ACC112 (cell line): ENCODE results near the gene AGAP1.
A peak's percentile ranks its signal among the peaks of the same experiment; 100 is the strongest.

Experiments used
- H2AFZ ChIP-seq: fragments of 200-600 bp; sonication (generic); one replicate; pipeline ENCODE4 v1.6.0; 2017; ENCODE audit warnings: antibody characterized with exemption, low read length; ENCODE audit not compliant: unreplicated experiment
- H3K27ac ChIP-seq: fragments of 200-600 bp; sonication (generic); 2 replicates; pipeline ENCODE4 v1.5.1; 2014; ENCODE audit warnings: low read depth, mild to moderate bottlenecking, antibody characterized with exemption, low read length, moderate library complexity
- H3K27me3 ChIP-seq: fragments of 200-600 bp; sonication (generic); 2 replicates; pipeline ENCODE4 v1.6.1; 2014; ENCODE audit warnings: mild to moderate bottlenecking, antibody characterized with exemption, low read length, moderate library complexity, mixed read lengths; ENCODE audit not compliant: insufficient read depth
- H3K36me3 ChIP-seq: fragments of 200-600 bp; sonication (generic); 2 replicates; pipeline ENCODE4 v1.6.1; 2016; ENCODE audit warnings: mild to moderate bottlenecking, antibody characterized with exemption, low read length, moderate library complexity, mixed read lengths; ENCODE audit not compliant: insufficient read depth
- H3K4me1 ChIP-seq: fragments of 200-600 bp; sonication (generic); one replicate; pipeline ENCODE4 v1.6.1; 2016; ENCODE audit warnings: low read length, mixed read lengths; ENCODE audit not compliant: insufficient read depth, unreplicated experiment, control insufficient read depth
- H3K4me3 ChIP-seq: fragments of 200-600 bp; sonication (generic); 2 replicates; pipeline ENCODE4 v1.5.1; 2014; ENCODE audit warnings: mild to moderate bottlenecking, low read depth, low read length
- H3K79me2 ChIP-seq: fragments of 200-600 bp; sonication (generic); one replicate; pipeline ENCODE4 v1.6.0; 2016; ENCODE audit warnings: low read length; ENCODE audit not compliant: control insufficient read depth, unreplicated experiment, insufficient read depth

Gene AGAP1

DNA sequence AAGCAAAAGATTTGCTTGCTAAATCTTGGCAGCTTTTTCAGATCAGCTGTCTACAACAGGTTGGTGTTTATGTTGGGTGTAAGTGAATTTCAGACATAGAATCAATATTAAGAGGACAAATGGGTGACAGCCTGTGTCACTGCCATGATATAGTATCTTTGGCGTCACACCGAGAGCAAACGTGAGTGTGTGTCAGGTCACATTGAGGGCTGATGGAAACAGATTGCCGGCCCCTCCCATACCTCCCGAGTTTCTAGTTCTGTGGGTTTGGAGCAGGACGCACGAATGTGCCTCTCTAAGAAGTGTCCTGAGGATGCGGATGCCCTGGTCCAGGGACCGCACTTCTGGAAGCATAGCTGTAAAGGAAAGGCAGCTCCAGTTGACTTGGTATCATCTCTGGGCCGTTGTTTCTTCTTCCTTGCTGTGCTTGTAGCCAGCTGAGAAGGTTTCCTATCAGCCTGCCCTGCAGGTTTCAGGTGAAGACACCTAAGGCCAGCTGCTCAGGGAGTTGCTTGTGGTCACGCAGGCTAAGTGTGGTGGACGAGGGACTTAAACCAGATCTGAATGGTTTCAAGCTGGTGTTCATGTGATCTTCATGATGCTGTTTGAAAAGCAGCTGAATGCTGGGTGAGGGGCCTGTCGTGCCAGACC is 6.4 kb downstream of the AGAP1 start:
- Histone ChIP-seq H3K27ac (no peak overlapping the region), H3K79me2 (peaks cover 98% of the 10 kb centered on the region), H3K4me3 (no peak overlapping the region), H3K27me3 (no peaks in the 10 kb centered on the region), H3K36me3 (no peaks in the 10 kb centered on the region), H2AFZ (no peak overlapping the region), H3K4me1 (peaks cover 34% of the 10 kb centered on the region)

DNA sequence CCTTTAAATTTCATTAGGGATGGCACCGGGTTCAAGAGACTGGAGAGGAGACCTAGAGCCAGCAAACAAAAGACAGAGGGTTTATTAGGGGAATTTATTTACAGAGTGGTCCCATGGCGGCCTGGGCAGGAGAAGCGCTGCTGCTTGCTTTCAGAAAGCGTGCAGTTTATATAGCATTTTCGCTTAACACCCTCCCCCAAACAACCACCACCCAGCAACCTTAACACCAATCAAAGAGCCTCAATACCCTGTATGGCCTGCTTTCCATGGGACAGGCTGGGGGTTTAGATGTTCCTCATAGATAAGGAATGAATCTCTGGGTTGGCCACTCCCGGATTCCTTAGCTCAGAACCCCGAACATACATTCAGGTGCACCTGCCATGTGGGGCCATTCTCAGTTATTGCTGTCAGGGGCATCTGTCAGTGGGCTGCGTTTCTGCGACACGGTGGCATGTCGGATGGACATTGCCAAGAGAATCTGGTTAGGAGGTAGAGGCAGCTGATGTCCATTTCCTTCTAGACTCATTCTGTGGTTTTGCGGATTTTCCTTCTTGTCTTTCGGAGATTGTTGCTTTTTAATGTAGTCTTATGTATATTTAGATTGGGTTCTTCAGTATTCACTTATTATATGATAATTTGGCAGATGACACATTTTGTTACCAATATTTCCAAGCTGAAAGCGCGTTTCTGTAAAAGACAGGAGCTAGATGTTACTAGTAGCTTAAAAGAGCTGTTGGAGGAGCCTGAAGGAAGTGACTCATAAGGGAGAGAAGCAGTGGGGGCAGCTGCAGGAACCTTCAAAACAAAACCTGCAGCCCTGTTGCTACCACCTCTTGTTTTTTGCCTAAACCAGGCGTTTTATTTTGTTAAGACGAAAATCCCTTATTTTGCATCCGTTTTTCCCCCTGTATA is 7.2 kb downstream of the AGAP1 start:
- Histone ChIP-seq H3K27ac (no peak overlapping the region), H3K4me1 (peaks cover 28% of the 10 kb centered on the region), H3K36me3 (no peaks in the 10 kb centered on the region), H2AFZ (no peak overlapping the region), H3K79me2 (peaks cover 95% of the 10 kb centered on the region), H3K27me3 (no peaks in the 10 kb centered on the region), H3K4me3 (0 out of 2 replicates have a peak overlapping the region, but pooled peaks have one; percentile 6)

DNA sequence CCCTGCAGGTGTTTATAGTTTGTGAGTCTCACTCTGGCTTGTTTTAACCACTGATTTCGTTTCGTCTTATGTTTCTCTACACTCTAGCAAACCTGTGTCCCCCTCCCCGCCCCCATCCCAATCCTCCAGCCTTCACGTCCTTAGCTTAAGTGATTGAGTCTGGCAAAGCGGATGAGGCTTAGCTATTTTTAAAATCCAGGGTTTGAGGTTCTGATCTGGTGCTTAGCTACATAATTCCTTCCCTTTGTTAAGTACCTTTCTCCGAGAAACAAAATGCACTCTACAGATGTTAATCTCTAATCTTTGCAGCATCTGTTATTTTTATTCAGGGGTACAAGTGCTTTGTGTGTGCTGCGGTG is 7.8 kb downstream of the AGAP1 start:
- Histone ChIP-seq H3K27ac (no peak overlapping the region), H3K79me2 (peaks cover 94% of the 10 kb centered on the region), H2AFZ (no peak overlapping the region), H3K36me3 (no peaks in the 10 kb centered on the region), H3K27me3 (no peaks in the 10 kb centered on the region), H3K4me3 (no peak overlapping the region), H3K4me1 (peaks cover 26% of the 10 kb centered on the region)

DNA sequence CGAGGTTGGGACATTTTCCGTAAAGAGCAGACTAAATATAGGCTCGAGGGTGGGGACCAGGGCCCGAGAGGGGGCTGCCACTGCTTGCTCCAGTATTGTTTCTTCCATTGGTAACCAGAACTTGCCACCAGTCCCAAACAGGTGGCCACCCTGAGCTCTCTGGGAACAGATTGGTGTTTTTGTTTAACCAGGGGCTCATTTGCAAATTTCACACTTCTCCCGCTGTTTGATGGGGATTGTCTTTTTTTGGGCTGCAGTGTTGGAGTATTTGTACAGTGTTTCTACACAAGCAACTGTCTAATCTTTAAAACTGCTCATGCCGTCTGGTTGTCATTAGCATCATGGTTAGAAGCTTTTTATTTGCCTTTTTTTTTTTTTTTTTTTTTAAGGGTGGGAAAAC is 8.5 kb downstream of the AGAP1 start:
- H3K79me2 ChIP-seq, result peaks cover 94% of the 10 kb centered on the region
- no peak overlapping the region for H3K27ac ChIP-seq
- no peaks in the 10 kb centered on the region for H3K27me3 ChIP-seq

DNA sequence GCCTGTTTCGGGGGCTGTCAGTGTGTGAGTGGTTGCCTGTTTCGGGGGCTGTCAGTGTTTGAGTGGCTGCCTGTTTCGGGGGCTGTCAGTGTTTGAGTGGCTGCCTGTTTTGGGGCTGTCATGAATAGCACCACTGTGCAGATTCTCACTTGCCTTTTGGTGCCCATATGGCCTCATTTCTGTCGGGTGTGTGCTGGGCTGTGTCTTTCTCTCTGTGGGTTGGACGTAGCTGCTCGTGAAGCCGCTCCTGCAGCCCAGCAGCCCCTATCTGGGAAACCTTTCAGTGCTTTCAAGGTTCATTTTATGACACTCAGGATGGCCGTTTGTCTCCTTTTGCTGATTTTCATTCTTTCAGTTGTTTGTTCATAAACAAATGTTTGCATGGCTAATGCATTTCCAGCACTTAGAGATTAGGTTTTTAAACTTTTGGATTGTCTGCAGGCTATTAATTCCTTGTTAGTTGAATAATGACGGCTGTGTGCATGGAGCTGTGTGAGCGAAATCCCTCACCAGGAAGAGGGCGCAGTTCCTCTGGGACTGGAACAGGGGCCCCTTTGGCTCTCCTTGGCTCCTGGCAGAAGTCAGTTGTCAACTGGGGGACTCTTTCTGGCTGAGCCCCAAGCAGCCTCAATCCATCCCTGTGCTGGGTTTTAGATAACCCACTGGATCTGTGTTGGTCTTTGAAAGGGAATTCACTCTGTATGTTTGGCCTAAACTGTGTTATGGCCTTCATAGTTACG is 10.8 kb downstream of the AGAP1 start:
- H3K27me3 ChIP-seq, result no peaks in the 10 kb centered on the region
- H3K36me3 ChIP-seq, result no peaks in the 10 kb centered on the region
- H3K27ac ChIP-seq, result no peak overlapping the region
- no peak overlapping the region for H3K4me3 ChIP-seq
- H3K4me1 ChIP-seq, result peaks cover 25% of the 10 kb centered on the region
- peaks cover 85% of the 10 kb centered on the region for H3K79me2 ChIP-seq
- H2AFZ ChIP-seq, result no peak overlapping the region

More for the DNA sequence above, 8.5 kb downstream of the AGAP1 start:
- H3K36me3 ChIP-seq, result no peaks in the 10 kb centered on the region
- no peak overlapping the region for H3K4me3 ChIP-seq
- H2AFZ ChIP-seq, result no peak overlapping the region
- H3K4me1 ChIP-seq, result peaks cover 25% of the 10 kb centered on the region

DNA sequence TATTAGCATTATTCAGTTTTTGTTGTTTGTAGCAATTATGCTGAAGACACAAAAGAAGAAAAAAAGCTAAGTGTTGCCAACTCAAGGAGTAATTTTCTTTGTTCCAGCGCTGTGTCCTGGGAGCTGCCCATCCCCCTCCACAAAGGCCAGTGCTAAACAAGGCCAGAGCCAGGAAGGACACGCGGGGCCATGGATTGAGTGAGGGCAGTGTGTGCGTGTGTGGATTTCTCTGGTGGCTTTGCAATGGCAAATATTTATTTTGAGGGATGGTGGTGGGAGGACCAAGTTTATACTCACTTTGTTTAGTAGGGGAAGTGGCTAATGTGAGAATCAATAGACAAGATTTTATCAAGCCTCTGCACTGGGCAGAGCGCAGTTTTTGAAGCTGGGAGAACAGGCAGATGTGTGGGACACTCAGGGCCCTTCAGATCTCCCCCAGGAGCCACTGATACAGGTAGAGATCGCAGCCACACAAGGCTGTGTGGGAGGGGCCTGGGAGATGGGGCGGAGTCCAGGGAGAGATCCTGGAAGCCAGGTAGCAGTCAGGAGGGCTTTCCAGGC is 11.4 kb downstream of the AGAP1 start:
- Histone ChIP-seq H3K4me3 (no peak overlapping the region), H3K79me2 (peaks cover 84% of the 10 kb centered on the region), H2AFZ (no peak overlapping the region), H3K27ac (no peak overlapping the region), H3K4me1 (peaks cover 24% of the 10 kb centered on the region), H3K27me3 (no peaks in the 10 kb centered on the region), H3K36me3 (no peaks in the 10 kb centered on the region)

DNA sequence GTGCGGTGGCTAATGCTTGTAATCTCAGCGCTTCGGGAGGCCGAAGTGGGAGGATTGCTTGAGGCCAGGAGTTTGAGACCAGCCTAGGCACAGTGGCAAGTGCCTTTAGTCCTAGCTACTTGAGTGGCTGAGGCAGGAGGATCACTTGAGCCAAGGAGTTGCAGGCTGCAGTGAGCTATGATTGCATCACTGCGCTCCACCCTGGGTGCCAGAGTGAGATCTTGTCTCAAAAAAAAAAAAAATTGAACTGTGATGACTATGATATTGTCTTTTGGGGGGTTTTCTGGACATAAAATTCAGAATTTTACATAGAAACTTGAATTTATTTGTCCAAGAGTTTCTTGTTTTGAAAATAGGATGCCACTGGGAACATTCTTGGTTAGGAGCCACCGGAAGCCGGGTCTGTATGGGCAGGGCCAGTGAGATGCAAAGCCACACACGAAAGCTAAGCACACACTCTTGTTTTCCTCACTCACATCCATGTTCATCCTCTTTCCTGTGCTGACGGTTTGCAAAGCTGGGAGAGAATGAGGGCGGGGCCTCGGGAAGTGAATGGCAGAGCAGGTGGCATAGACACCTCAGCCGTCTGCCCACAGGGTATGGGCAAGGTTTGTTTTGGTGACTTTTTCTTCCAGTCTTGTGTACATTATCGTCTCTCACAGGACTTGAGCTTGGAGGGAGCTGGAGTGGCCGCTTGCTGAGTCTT is 12.6 kb downstream of the AGAP1 start:
- Histone ChIP-seq H3K27ac (no peak overlapping the region), H3K36me3 (no peaks in the 10 kb centered on the region), H3K27me3 (no peaks in the 10 kb centered on the region), H2AFZ (no peak overlapping the region), H3K4me1 (peaks cover 17% of the 10 kb centered on the region), H3K79me2 (peaks cover 82% of the 10 kb centered on the region), H3K4me3 (no peak overlapping the region)

DNA sequence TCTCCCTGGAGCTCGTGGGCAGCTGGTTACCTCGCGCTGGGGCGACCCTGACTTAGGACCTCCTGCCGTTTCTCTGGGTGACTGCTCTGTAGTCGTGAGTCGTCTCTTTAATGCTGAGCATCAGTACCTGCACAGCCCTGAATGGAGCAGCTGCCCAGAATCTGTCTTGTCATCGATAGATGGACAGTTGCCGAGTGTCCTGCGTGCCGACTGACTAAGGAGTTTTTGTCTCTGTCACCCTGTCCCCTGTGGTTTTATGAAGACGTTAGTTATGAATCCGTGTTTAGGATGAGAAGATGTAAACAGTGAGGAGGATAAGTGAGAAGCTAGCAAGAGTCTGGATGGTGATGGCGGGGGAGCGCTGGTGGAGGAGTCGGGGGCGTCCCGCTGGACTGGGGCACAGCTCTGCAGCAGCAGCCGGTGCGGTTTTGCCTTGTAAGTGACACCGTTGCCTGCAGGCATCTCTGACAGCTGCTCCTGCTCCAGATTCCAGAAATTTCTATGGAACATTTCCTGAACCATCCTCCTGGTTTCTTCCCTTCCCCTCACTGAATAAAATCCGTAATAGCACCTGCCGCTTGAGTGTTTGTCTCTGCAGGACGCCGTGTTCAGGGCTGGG is 13.3 kb downstream of the AGAP1 start:
- Histone ChIP-seq H3K27me3 (no peaks in the 10 kb centered on the region), H3K4me3 (no peak overlapping the region), H3K27ac (no peak overlapping the region), H3K79me2 (peaks cover 81% of the 10 kb centered on the region), H3K4me1 (peaks cover 16% of the 10 kb centered on the region), H3K36me3 (no peaks in the 10 kb centered on the region), H2AFZ (no peak overlapping the region)

DNA sequence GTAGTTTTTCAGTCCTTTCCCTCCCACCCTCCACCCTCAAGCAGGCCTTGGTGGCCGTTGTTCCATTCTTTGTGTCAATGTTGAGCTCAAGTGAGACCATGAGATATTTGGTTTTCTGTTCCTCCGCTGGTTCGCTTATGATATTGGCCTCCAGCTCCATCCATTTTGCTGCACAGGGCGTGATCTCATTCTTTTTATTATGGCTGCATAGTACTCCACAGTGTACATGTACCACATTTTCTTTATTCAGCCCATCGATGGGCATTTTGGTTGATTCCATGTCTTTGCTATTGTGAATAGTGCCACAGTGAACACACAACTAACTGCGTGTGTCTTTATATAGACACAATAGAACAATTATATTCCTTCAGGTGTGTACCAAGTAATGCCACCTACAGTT is 14.1 kb downstream of the AGAP1 start:
- H3K36me3 ChIP-seq, result no peaks in the 10 kb centered on the region
- peaks cover 81% of the 10 kb centered on the region for H3K79me2 ChIP-seq
- H3K27me3 ChIP-seq, result no peaks in the 10 kb centered on the region
- no peak overlapping the region for H2AFZ ChIP-seq
- H3K4me3 ChIP-seq, result no peak overlapping the region
- no peak overlapping the region for H3K27ac ChIP-seq
- H3K4me1 ChIP-seq, result peaks cover 14% of the 10 kb centered on the region
